HEK293 (cell line): ENCODE measurements around the gene PTPN11.

ENCODE experiments used
- EGR2 ChIP-seq: fragments of 450-650 bp; formaldehyde crosslinking; IDR thresholded peaks from 2 replicates; pipeline ENCODE4 v1.5.1; 2016; ENCODE audit warnings: low read depth, missing biosample characterization, missing genetic modification characterization
- YY1 ChIP-seq: fragments of 450-650 bp; formaldehyde crosslinking; IDR thresholded peaks from 2 replicates; pipeline ENCODE4 v1.5.1; 2018; ENCODE audit warnings: missing biosample characterization, missing genetic modification characterization
- ZBTB26 ChIP-seq: fragments of 450-650 bp; formaldehyde crosslinking; optimal IDR thresholded peaks from 2 replicates; pipeline ENCODE3; 2016; ENCODE audit warnings: missing biosample characterization, mild to moderate bottlenecking, missing genetic modification characterization
- ZNF132 ChIP-seq: fragments of 450-650 bp; formaldehyde crosslinking; IDR thresholded peaks from 2 replicates; pipeline ENCODE4 v1.5.1; 2017; ENCODE audit warnings: missing biosample characterization, missing genetic modification characterization, borderline replicate concordance
- ZNF600 ChIP-seq: fragments of 450-650 bp; formaldehyde crosslinking; IDR thresholded peaks from 2 replicates; pipeline ENCODE4 v1.5.1; 2016; ENCODE audit warnings: missing biosample characterization, missing genetic modification characterization
- ZNF704 ChIP-seq: fragments of 450-650 bp; formaldehyde crosslinking; IDR thresholded peaks from 2 replicates; pipeline ENCODE4 v1.5.1; 2016; ENCODE audit warnings: missing biosample characterization, missing genetic modification characterization
- TF ChIP-seq, protein P1 (sequence below): fragments of 450-650 bp; formaldehyde crosslinking; IDR thresholded peaks from 2 replicates; pipeline ENCODE4 v1.5.1; 2016; ENCODE audit warnings: missing biosample characterization, missing genetic modification characterization
- TF ChIP-seq, protein P2 (sequence below): fragments of 450-650 bp; formaldehyde crosslinking; IDR thresholded peaks from 2 replicates; pipeline ENCODE4 v1.5.1; 2016; ENCODE audit warnings: missing biosample characterization, missing genetic modification characterization

DNA sequence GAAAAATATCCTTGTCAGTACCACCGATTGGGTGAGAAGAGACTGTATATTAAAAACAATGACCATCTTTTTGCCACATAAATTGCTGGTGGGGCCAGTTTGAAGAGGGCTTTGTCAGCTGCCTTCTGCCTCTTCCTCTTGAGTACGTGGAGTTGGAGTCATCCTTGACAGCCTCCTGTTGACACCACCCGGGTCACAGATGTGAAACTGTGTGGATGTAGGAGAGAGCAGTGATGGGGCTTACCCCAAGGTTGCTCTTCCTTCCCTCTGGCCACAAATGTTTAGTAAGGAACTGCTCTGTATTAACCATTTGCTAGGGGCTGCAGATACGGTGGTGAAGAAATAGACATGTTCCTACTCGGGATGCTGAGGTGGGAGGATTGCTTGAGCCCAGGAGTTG lies 12.2 kb downstream of the PTPN11 start:
- TF ChIP-seq, protein P1, sequence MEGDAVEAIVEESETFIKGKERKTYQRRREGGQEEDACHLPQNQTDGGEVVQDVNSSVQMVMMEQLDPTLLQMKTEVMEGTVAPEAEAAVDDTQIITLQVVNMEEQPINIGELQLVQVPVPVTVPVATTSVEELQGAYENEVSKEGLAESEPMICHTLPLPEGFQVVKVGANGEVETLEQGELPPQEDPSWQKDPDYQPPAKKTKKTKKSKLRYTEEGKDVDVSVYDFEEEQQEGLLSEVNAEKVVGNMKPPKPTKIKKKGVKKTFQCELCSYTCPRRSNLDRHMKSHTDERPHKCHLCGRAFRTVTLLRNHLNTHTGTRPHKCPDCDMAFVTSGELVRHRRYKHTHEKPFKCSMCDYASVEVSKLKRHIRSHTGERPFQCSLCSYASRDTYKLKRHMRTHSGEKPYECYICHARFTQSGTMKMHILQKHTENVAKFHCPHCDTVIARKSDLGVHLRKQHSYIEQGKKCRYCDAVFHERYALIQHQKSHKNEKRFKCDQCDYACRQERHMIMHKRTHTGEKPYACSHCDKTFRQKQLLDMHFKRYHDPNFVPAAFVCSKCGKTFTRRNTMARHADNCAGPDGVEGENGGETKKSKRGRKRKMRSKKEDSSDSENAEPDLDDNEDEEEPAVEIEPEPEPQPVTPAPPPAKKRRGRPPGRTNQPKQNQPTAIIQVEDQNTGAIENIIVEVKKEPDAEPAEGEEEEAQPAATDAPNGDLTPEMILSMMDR (tag by site-specific recombination), result no peak
- TF ChIP-seq ZNF704 (no peak), ZNF132 (tag by site-specific recombination) (no peak), ZNF600 (tag by site-specific recombination) (no peak), ZBTB26 (no peak), YY1 (no peak), EGR2 (tag by site-specific recombination) (no peak)
- TF ChIP-seq, protein P2, sequence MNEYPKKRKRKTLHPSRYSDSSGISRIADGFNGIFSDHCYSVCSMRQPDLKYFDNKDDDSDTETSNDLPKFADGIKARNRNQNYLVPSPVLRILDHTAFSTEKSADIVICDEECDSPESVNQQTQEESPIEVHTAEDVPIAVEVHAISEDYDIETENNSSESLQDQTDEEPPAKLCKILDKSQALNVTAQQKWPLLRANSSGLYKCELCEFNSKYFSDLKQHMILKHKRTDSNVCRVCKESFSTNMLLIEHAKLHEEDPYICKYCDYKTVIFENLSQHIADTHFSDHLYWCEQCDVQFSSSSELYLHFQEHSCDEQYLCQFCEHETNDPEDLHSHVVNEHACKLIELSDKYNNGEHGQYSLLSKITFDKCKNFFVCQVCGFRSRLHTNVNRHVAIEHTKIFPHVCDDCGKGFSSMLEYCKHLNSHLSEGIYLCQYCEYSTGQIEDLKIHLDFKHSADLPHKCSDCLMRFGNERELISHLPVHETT (tag by site-specific recombination), result no peak
